GM21619 (cell line): ENCODE data around the gene CDH4.

Experiments used
- ATAC-seq: cut with Tn5 transposase; IDR thresholded peaks from one replicate; pipeline ENCODE4 v1.9.1; 2021; ENCODE audit not compliant: unreplicated experiment

The CDH4 gene

GRCh38 chr20:61281286-61281795, 29.3 kb downstream of the CDH4 start:
- ATAC-seq: no peak

- ATAC-seq: no peak
These were observed 32.7 kb downstream of the CDH4 start for GRCh38 chr20:61284752-61285151.

GRCh38 chr20:61285152-61285645, 33.1 kb downstream of the CDH4 start:
- no peak for ATAC-seq

- ATAC-seq: no peak
These were observed 33.6 kb downstream of the CDH4 start for GRCh38 chr20:61285691-61286090.

- no peak for ATAC-seq
These were observed 35.7 kb downstream of the CDH4 start for GRCh38 chr20:61287583-61288275.

GRCh38 chr20:61288331-61288784, 36.3 kb downstream of the CDH4 start:
- ATAC-seq: no peak

- no peak for ATAC-seq
These were observed 37.1 kb downstream of the CDH4 start for GRCh38 chr20:61289166-61289565.

GRCh38 chr20:61290721-61291120, 38.7 kb downstream of the CDH4 start:
- ATAC-seq: no peak

GRCh38 chr20:61291166-61291829, 39.2 kb downstream of the CDH4 start:
- no peak for ATAC-seq

GRCh38 chr20:61292391-61292790, 40.3 kb downstream of the CDH4 start:
- ATAC-seq: no peak

GRCh38 chr20:61292821-61293612, 41.0 kb downstream of the CDH4 start:
- no peak for ATAC-seq

- no peak for ATAC-seq
These were observed 41.9 kb downstream of the CDH4 start for GRCh38 chr20:61293951-61294350.

- no peak for ATAC-seq
These were observed 43.2 kb downstream of the CDH4 start for GRCh38 chr20:61295249-61295648.

GRCh38 chr20:61295682-61296628, 43.9 kb downstream of the CDH4 start:
- no peak for ATAC-seq

- ATAC-seq: no peak
These were observed 44.6 kb downstream of the CDH4 start for GRCh38 chr20:61296629-61297019.

- no peak for ATAC-seq
These were observed 45.4 kb downstream of the CDH4 start for GRCh38 chr20:61297491-61297890.

GRCh38 chr20:61297986-61298385, 45.9 kb downstream of the CDH4 start:
- no peak for ATAC-seq

- no peak for ATAC-seq
These were observed 46.6 kb downstream of the CDH4 start for GRCh38 chr20:61298661-61299060.

- ATAC-seq: no peak
These were observed 47.0 kb downstream of the CDH4 start for GRCh38 chr20:61299104-61299503.

- no peak for ATAC-seq
These were observed 47.6 kb downstream of the CDH4 start for GRCh38 chr20:61299618-61300017.
